GM19238 (cell line): ENCODE data around the gene THUMPD2.
"Not testable (repeated sequence)": the region's sequence is repeated elsewhere in the genome, so short reads cannot be mapped to it uniquely, and the experiment has no call there.

Source experiments
- DNase-seq: peaks from one replicate; pipeline ENCODE4 v3.0.0; 2011; ENCODE audit warnings: low spot score; ENCODE audit not compliant: insufficient read length

The THUMPD2 gene

GRCh38 chr2:39755466-39755865, 23.6 kb downstream of the THUMPD2 start:
- DNase-seq = no peak

GRCh38 chr2:39743269-39743776, 35.7 kb downstream of the THUMPD2 start:
- no peak for DNase-seq

GRCh38 chr2:39741871-39742270, 37.2 kb downstream of the THUMPD2 start:
- DNase-seq = no peak

- no peak for DNase-seq
These were observed 39.7 kb downstream of the THUMPD2 start for GRCh38 chr2:39739386-39739785.

- no peak for DNase-seq
These were observed 40.1 kb downstream of the THUMPD2 start for GRCh38 chr2:39738936-39739335.

- DNase-seq = no peak
These were observed 41.4 kb downstream of the THUMPD2 start for GRCh38 chr2:39737661-39738060.

- no peak for DNase-seq
These were observed 42.4 kb downstream of the THUMPD2 start for GRCh38 chr2:39736640-39737039.

GRCh38 chr2:39735648-39736047, 43.4 kb downstream of the THUMPD2 start:
- DNase-seq = no peak

GRCh38 chr2:39734445-39734844, 44.6 kb downstream of the THUMPD2 start:
- DNase-seq = no peak

- no peak for DNase-seq
These were observed 45.9 kb downstream of the THUMPD2 start for GRCh38 chr2:39733070-39733674.

- DNase-seq = no peak
These were observed 46.6 kb downstream of the THUMPD2 start for GRCh38 chr2:39732482-39732881.

- DNase-seq = no peak
These were observed 47.5 kb downstream of the THUMPD2 start for GRCh38 chr2:39731546-39731945.

- no peak for DNase-seq
These were observed 48.3 kb downstream of the THUMPD2 start for GRCh38 chr2:39730685-39731302.

GRCh38 chr2:39730276-39730675, 48.8 kb downstream of the THUMPD2 start:
- DNase-seq = no peak

GRCh38 chr2:39728941-39729351, 50.1 kb downstream of the THUMPD2 start:
- no peak for DNase-seq

- DNase-seq = not testable (repeated sequence)
These were observed 51.0 kb downstream of the THUMPD2 start for GRCh38 chr2:39728085-39728484.

- no peak for DNase-seq
These were observed 53.7 kb downstream of the THUMPD2 start for GRCh38 chr2:39725401-39725800.

GRCh38 chr2:39724828-39725144, 54.3 kb downstream of the THUMPD2 start:
- no peak for DNase-seq

GRCh38 chr2:39723946-39724827, 54.9 kb downstream of the THUMPD2 start:
- DNase-seq = no peak

- DNase-seq = no peak
These were observed 55.6 kb downstream of the THUMPD2 start for GRCh38 chr2:39723497-39723896.

- no peak for DNase-seq
These were observed 58.1 kb downstream of the THUMPD2 start for GRCh38 chr2:39720970-39721369.

- DNase-seq = no peak
These were observed 59.7 kb downstream of the THUMPD2 start for GRCh38 chr2:39719317-39719716.
